NCI-H2107 treated with DMSO at 0.1 percent for 48 hours (cell line): ENCODE measurements around the gene FLCN.
"Not testable (repeated sequence)": the region's sequence is repeated elsewhere in the genome, so short reads cannot be mapped to it uniquely, and the experiment has no call there.

Experiments
- DNase-seq: peaks from one replicate; lab custom pipeline; 2025; ENCODE audit not compliant: unreplicated experiment; lab: John Stamatoyannopoulos, UW

Gene FLCN

GRCh38 chr17:17188586-17188985 lies 48.4 kb downstream of the FLCN start:
- DNase-seq = no peak

GRCh38 chr17:17186551-17187505 lies 50.1 kb downstream of the FLCN start:
- no peak for DNase-seq

DNA sequence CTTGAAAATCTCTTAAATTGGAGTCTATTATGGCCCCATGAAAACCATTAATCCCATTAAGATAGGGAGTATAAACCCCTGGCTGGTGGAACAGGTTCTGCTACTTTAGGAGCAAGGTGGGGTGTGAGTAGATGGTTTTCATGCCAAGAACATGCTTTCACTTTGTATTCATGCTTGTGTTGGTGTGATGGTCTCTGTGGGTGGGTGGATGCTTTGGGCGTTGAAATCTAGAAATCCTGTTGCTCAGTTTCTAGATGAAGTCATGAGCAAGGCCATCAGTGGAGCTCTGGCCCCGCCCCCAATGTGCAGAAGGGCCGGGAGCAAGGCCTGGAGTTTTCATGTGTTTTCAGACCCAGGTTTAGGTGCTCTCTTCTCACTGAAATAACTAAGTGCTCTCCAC lies 50.9 kb downstream of the FLCN start:
- DNase-seq = no peak

GRCh38 chr17:17184985-17185757 lies 51.8 kb downstream of the FLCN start:
- not testable (repeated sequence) for DNase-seq

DNA sequence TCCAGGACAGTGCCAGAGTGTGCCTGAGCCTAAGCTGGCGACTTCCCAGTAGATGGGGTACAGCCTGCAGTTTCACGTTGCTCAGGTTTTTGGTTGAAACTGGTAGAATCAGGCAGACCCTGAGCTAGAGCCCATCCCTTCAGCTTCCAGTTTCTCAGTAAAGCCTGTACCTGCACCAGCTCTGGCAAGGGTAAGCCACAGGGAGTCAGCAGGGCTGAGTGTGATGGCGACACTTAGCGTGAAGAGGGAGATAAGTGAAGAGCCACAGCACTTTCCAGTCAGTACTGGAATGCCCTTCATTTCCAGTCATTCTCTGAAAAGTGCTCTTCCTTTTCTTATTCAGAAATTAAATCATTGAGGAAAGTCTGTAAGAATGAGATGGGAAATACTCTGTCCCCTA lies 53.2 kb downstream of the FLCN start:
- no peak for DNase-seq

GRCh38 chr17:17182598-17183136 lies 54.3 kb downstream of the FLCN start:
- DNase-seq = no peak

- no peak for DNase-seq
These were observed 55.0 kb downstream of the FLCN start for GRCh38 chr17:17181666-17182597.

GRCh38 chr17:17180741-17181525 lies 56.0 kb downstream of the FLCN start:
- no peak for DNase-seq

GRCh38 chr17:17180141-17180603 lies 56.8 kb downstream of the FLCN start:
- DNase-seq = no peak

DNA sequence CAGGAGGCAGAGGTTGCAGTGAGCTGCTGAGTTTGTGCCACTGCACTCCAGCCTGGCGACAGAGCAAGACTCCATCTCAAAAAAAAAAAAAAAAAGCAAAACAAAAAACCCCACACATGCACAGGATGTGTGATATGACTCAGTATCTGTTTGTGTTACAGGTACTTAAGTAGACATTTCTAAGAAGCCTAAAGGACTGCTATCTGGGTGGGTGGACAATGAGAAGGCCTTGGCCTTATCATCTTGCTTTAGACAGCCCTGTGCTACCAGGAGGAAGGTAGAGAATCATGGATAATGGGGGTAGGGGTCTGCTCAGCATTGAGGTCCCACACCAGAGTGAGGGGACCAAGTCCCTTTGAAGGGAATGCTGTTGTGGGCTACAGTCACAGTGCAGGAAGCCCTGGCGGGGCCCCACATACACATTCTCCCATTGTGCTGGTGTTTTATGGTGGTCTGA lies 57.6 kb downstream of the FLCN start:
- DNase-seq = no peak

DNA sequence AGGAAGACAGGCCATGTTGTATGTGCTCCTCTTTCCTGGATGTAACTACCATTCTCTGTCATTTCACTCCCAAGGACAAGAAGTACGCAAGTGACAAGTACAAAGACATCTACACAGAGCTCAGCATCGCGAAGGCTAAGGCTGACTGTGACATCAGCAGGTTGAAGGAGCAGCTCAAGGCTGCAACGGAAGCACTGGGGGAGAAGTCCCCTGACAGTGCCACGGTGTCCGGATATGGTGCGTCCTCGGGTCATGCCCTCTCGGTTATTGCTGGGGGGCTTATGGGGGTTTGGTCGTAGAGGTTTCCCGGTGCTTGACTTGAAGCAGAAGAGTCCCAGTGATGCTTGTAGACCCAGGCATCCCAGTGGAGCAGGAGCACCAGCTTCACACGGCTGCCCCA lies 59.8 kb downstream of the FLCN start:
- DNase-seq = no peak

- DNase-seq = no peak
These were observed 60.6 kb downstream of the FLCN start for GRCh38 chr17:17176341-17176740.

GRCh38 chr17:17175917-17176316 lies 61.1 kb downstream of the FLCN start:
- DNase-seq = no peak

GRCh38 chr17:17175340-17175739 lies 61.6 kb downstream of the FLCN start:
- no peak for DNase-seq

DNA sequence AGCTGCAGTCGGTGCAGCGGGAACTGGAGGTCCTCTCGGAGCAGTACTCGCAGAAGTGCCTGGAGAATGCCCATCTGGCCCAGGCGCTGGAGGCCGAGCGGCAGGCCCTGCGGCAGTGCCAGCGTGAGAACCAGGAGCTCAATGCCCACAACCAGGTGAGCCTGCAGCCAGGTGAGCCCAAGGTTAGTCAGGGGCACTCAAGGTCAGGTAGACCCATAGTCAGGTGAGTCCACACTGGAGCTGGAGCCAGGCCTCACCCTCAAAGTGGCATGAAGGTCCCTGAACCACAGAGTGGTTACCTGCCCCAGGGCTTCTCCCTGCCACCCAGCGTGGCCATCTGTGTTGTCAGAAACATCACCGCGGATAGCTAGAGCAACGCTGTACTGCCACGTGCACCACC lies 63.0 kb downstream of the FLCN start:
- no peak for DNase-seq

GRCh38 chr17:17172990-17173389 lies 64.0 kb downstream of the FLCN start:
- no peak for DNase-seq

DNA sequence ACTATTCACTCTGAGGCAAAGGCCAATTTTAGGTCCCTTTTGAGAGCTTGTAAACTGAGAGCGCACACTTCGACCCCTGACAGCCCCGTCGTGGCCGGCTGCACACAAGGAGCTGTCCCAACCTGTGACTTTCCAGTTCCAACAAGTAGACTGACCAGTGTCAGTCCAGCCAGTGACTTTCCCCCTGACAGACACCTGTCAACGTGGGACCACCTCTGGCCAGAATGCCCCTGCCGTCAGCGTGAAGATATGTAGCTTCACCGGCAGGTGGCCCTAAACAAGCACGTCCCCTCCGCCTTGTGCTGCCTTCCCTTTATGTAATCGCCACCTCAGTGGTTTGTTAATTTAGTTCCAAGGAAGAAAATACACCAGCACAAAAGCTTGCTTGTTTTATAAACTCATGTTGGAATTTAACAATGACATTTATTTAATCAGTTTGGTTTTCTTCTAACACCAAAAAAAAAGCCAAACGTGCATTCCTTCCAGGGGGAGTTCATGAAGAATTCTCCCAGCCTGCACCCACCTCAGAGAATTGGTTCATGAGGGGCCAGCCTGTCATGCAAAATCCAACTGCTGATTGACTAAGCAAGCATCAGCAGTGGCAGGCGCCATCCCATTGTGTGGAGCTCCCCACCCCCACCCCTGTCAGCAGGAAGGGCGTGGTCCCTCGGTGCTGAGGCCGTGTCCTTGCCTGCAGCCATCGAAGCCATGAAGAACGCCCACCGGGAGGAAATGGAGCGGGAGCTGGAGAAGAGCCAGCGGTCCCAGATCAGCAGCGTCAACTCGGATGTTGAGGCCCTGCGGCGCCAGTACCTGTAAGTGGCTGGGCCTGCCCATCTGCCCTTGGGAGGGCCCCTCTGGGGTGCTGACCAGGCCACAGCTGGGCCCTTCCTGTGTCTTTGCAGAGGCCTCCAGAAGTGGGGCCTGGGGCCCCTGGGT lies 64.7 kb downstream of the FLCN start:
- DNase-seq = no peak

DNA sequence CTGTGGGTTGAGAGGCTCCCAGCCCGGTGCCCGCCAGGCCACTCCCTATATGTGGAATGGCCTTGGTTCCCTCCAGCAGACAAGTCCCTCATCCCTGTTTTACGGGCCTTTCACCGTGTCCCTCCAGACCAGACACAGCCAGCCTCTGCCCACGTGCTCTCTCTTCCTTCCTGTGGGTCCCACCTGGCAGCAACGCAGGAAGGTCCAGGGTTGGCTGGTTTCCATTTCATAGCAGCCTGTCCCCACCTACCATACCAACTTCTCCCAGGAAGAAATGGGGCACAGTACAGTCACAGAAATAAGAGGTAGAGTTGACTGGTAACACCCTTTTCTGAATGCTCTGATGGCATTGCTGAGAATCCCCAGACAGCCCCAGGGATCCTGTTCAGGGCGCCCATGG lies 65.8 kb downstream of the FLCN start:
- no peak for DNase-seq
